Fibroblast of lung (primary cell): ENCODE data around the gene RAB8B.

ENCODE experiments used
- CTCF ChIP-seq, 2 donors: IDR thresholded peaks in 1 of 2; conservative IDR thresholded peaks in 1 of 2; 1 replicate in 1 of 2; 2 replicates in 1 of 2; pipeline ENCODE4 v1.5.1; 2011 to 2012; ENCODE audit warnings: low read length in 2 of 2, control low read depth in 1 of 2, inconsistent platforms in 1 of 2, low read depth in 1 of 2, mild to moderate bottlenecking in 1 of 2
- EZH2 ChIP-seq: IDR thresholded peaks from 2 replicates; pipeline ENCODE4 v1.5.1; 2012; ENCODE audit warnings: low read length, control low read depth, mild to moderate bottlenecking; ENCODE audit errors: missing control alignments

- no peak for TF ChIP-seq CTCF (conservative IDR thresholded peaks at IDR 0.05 in 1 of 2, IDR thresholded peaks at IDR 0.05 in 1 of 2; ENCODE audit: low read depth in 1 of 2, low read length in 2 of 2)
- TF ChIP-seq EZH2: no peak
These were observed 13.5 kb downstream of the RAB8B start for GRCh38 chr15:63202861-63203260.
